ENCODE measurements around the gene HECA. TPM values are rescaled to one million over a fixed set of nuclear protein-coding genes. Genes with fewer than 3 reads are reported as not detected.

Gene HECA
- total RNA-seq, 1 experiment from 2014 or later, result 4.2 TPM

DNA sequence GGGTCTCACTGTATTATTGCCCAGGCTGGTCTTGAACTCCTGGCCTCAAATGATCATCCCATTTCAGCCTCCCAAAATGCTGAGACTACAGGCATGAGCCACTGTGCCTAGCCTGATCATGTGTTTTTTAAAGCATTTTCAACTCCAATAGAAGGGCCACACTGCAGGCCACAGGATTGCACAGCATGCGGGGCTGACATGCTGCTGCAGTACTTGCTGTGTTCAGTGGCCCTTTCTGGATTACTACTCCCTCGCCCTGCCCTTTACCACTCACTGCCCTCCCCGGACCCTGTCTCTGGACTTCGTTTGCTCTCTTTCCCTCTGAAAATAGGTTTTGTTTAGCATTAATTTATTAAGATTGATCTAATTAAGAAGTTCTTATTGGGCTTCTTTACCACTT lies 37.3 kb downstream of the HECA start:
- Histone ChIP-seq H3K27me3 (ENCODE audit: low read length) (no peaks in the 10 kb centered on the region), H3K27ac (ENCODE audit: low read length) (no peak overlapping the region), H4K20me1 (ENCODE audit: low read length) (no peaks in the 10 kb centered on the region), H3K4me2 (ENCODE audit: low read length) (no peak overlapping the region), H3F3A (ENCODE audit: low read length, unreplicated experiment) (no peaks in the 10 kb centered on the region), H3K79me2 (ENCODE audit: low read length) (no peaks in the 10 kb centered on the region), H3K9me2 (replicated peaks; ENCODE audit: low read length) (no peaks in the 10 kb centered on the region), H3K4me1 (ENCODE audit: insufficient read depth, low read length) (no peaks in the 10 kb centered on the region), H3K9ac (ENCODE audit: low read length) (no peak overlapping the region), H3K36me3 (ENCODE audit: low read depth, low read length) (no peaks in the 10 kb centered on the region), H3K4me3 (ENCODE audit: low read length) (no peak overlapping the region), H2AFZ (ENCODE audit: low read length) (no peak overlapping the region), H3K9me3 (ENCODE audit: low read length) (no peaks in the 10 kb centered on the region)
- DNase-seq, result no peak
- BruUV-seq (replicated peaks), result no TSS peak
- no peak for TF ChIP-seq CTCF (conservative IDR thresholded peaks at IDR 0.05; ENCODE audit: low read depth, low read length)
- no peak for TF ChIP-seq EZH2 (IDR thresholded peaks at IDR 0.05; ENCODE audit: low read length, unreplicated experiment)
- no peak for TF ChIP-seq EZH2phosphoT487 (IDR thresholded peaks at IDR 0.05; ENCODE audit: borderline replicate concordance, low read length)
- ChIA-PET CTCF (no interaction called here), POLR2A (ENCODE audit: unreplicated experiment) (no interaction called here)
- intact Hi-C loops (cut with micrococcal nuclease), result no loop called here
- no peak for ATAC-seq

DNA sequence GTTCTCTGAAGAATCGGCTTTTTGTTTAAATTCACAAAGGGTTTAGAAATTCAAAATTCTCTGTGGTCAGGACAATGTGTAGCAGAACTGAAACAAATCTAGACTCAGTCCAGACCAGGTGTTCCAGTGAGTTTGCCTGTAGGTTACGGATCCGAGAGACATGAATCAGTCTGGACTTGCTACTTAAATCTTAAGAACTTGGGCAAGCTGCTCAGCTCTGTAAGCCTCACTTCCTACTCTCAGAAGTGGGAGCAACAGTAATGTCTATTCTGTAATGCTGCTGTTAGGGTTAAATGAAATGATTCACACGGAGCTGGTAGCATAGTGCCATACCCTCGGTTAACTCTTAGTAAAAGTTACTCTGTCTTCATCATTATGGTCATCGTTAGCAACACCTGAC lies 37.7 kb downstream of the HECA start:
- Histone ChIP-seq H3K4me2 (ENCODE audit: low read length) (no peak overlapping the region), H3K9ac (ENCODE audit: low read length) (no peak overlapping the region), H3F3A (ENCODE audit: low read length, unreplicated experiment) (no peaks in the 10 kb centered on the region), H3K4me1 (ENCODE audit: insufficient read depth, low read length) (no peaks in the 10 kb centered on the region), H3K9me2 (replicated peaks; ENCODE audit: low read length) (no peaks in the 10 kb centered on the region), H3K9me3 (ENCODE audit: low read length) (no peaks in the 10 kb centered on the region), H3K4me3 (ENCODE audit: low read length) (no peak overlapping the region), H4K20me1 (ENCODE audit: low read length) (no peaks in the 10 kb centered on the region), H3K27me3 (ENCODE audit: low read length) (no peaks in the 10 kb centered on the region), H2AFZ (ENCODE audit: low read length) (no peak overlapping the region), H3K27ac (ENCODE audit: low read length) (no peak overlapping the region), H3K79me2 (ENCODE audit: low read length) (no peaks in the 10 kb centered on the region), H3K36me3 (ENCODE audit: low read depth, low read length) (no peaks in the 10 kb centered on the region)
- BruUV-seq (replicated peaks), result no TSS peak
- POLR2A ChIA-PET (ENCODE audit: unreplicated experiment), result no interaction called here
- ATAC-seq (no peak), DNase-seq (no peak)
- CTCF ChIA-PET, result no interaction called here
- intact Hi-C loops (cut with micrococcal nuclease), result no loop called here
- no peak for TF ChIP-seq CTCF (conservative IDR thresholded peaks at IDR 0.05; ENCODE audit: low read depth, low read length)
- no peak for TF ChIP-seq EZH2phosphoT487 (IDR thresholded peaks at IDR 0.05; ENCODE audit: borderline replicate concordance, low read length)
- no peak for TF ChIP-seq EZH2 (IDR thresholded peaks at IDR 0.05; ENCODE audit: low read length, unreplicated experiment)

DNA sequence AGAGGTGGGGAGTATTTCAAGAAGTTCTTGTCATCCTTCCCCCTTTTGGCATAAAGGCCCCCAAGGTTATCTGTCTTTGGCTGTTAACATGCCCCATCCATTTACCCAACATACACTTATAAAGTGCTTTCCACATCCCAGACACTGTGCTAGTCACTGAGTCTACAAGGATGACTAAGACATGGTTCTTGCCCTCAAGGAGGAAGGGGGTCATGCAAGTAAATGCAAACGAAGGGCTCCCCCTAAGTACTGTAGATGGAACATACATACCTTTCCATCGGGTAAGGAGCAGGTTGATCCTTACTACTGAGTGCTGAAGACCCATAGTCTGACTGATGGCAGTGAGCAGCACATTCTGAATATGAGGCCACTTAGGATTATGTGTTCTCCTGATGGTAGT lies 38.3 kb downstream of the HECA start:
- no peaks in the 10 kb centered on the region for H3K9me2 ChIP-seq (replicated peaks; ENCODE audit: low read length)
- H3K79me2 ChIP-seq (ENCODE audit: low read length), result no peaks in the 10 kb centered on the region
- H4K20me1 ChIP-seq (ENCODE audit: low read length), result no peaks in the 10 kb centered on the region
- H3K36me3 ChIP-seq (ENCODE audit: low read depth, low read length), result no peaks in the 10 kb centered on the region
- H3K4me1 ChIP-seq (ENCODE audit: insufficient read depth, low read length), result no peaks in the 10 kb centered on the region
- no peaks in the 10 kb centered on the region for H3K9me3 ChIP-seq (ENCODE audit: low read length)
- intact Hi-C loops (cut with micrococcal nuclease), result no loop called here
- H2AFZ ChIP-seq (ENCODE audit: low read length), result no peak overlapping the region
- BruUV-seq (replicated peaks), result no TSS peak
- TF ChIP-seq EZH2phosphoT487 (IDR thresholded peaks at IDR 0.05; ENCODE audit: borderline replicate concordance, low read length) (no peak), CTCF (conservative IDR thresholded peaks at IDR 0.05; ENCODE audit: low read depth, low read length) (0 out of 2 replicates have a peak, but pooled peaks have one; percentile 29), EZH2 (IDR thresholded peaks at IDR 0.05; ENCODE audit: low read length, unreplicated experiment) (no peak)
- H3K27ac ChIP-seq (ENCODE audit: low read length), result no peak overlapping the region
- DNase-seq (peak; percentile 29), ATAC-seq (no peak)
- no peaks in the 10 kb centered on the region for H3K27me3 ChIP-seq (ENCODE audit: low read length)
- no peak overlapping the region for H3K9ac ChIP-seq (ENCODE audit: low read length)
- no peaks in the 10 kb centered on the region for H3F3A ChIP-seq (ENCODE audit: low read length, unreplicated experiment)
- no peak overlapping the region for H3K4me3 ChIP-seq (ENCODE audit: low read length)
- ChIA-PET POLR2A (ENCODE audit: unreplicated experiment) (no interaction called here), CTCF (no interaction called here)
- no peak overlapping the region for H3K4me2 ChIP-seq (ENCODE audit: low read length)

Data from PC-3 (cell line).